ENCODE results near the gene STKLD1.
"Not testable (repeated sequence)": the region's sequence is repeated elsewhere in the genome, so short reads cannot be mapped to it uniquely, and the experiment has no call there.

Gene STKLD1

GRCh38 chr9:133332381-133332730 is 43.8 kb upstream of the STKLD1 start:
- no peak overlapping the region for H3K4me3 ChIP-seq (ENCODE audit: low read depth, low read length)
- no peak for TF ChIP-seq CTCF (IDR thresholded peaks at IDR 0.05; ENCODE audit: insufficient read depth, low read depth, low read length, missing control alignments)
- DNase-seq (ENCODE audit: low read depth), result no peak

- DNase-seq (ENCODE audit: low read depth), result no peak
- H3K4me3 ChIP-seq (ENCODE audit: low read depth, low read length), result no peak overlapping the region
- TF ChIP-seq CTCF (IDR thresholded peaks at IDR 0.05; ENCODE audit: insufficient read depth, low read depth, low read length, missing control alignments), result no peak
Measured at GRCh38 chr9:133333011-133333410, 43.2 kb upstream of the STKLD1 start.

- H3K4me3 ChIP-seq (ENCODE audit: low read depth, low read length), result no peak overlapping the region
- TF ChIP-seq CTCF (IDR thresholded peaks at IDR 0.05; ENCODE audit: insufficient read depth, low read depth, low read length, missing control alignments), result no peak
- DNase-seq (ENCODE audit: low read depth), result no peak
Measured at GRCh38 chr9:133333566-133333965, 42.6 kb upstream of the STKLD1 start.

GRCh38 chr9:133334161-133334560 is 42.0 kb upstream of the STKLD1 start:
- H3K4me3 ChIP-seq (ENCODE audit: low read depth, low read length), result no peak overlapping the region
- no peak for TF ChIP-seq CTCF (IDR thresholded peaks at IDR 0.05; ENCODE audit: insufficient read depth, low read depth, low read length, missing control alignments)
- no peak for DNase-seq (ENCODE audit: low read depth)

- not testable (repeated sequence) for DNase-seq (ENCODE audit: low read depth)
Measured at GRCh38 chr9:133334888-133335287, 41.3 kb upstream of the STKLD1 start.

DNA sequence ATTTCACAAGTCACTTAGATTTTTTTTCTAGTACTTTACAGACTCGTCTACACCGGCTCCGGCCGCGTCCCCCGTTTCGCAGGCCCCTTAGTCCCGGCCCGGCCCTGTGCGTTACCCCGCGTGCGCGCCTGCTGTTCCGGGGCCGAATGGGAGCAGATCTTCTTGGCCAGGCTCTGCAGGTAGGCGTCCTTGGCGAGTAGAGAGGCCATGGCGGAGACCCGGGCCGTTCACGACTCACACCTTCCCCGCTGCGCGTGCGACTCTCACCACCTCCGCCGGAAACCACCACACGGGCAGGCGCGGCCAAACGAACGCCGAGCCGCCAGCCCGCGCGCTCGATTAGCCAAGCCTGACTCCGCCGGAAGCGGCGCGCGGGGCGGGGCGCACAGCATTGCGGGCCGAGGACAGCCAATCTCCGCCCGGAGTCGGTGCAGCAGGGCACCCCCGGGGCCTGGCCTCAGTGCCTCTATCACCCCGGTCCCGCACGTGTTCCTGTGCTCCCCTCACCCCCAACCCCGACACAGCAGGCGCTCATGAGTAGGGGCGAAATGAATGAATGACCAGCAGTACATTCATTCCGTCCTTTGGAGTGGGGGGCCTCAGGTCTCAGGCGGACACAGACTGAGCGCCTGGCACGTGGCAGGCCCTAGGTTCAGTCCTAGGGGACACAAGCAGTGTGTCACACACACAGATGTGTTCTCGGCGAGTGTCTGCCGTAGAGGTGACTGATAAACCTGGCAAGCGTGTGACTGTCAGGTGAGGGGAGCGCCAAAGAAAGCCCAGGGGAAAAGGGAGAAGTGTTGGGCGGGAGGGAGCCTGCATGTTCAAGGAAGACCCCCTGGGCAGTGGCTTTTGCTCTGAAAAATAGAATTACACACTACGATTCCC is 40.0 kb upstream of the STKLD1 start, which contains the start of gene SURF6:
Gene SURF6, minus strand, starts transcription at position 265 of the 888 bp plus-strand sequence. Its CDS starts 56 bp downstream, at position 209.
- H3K4me3 ChIP-seq (ENCODE audit: low read depth, low read length), result peak within 1 kb of the TSS; percentile 98
- DNase-seq (ENCODE audit: low read depth), result peak; percentile 97
- no peak for TF ChIP-seq CTCF (IDR thresholded peaks at IDR 0.05; ENCODE audit: insufficient read depth, low read depth, low read length, missing control alignments)

More at GRCh38 chr9:133334888-133335287, 41.3 kb upstream of the STKLD1 start:
- H3K4me3 ChIP-seq (ENCODE audit: low read depth, low read length), result peak overlapping the region; percentile 98

DNA sequence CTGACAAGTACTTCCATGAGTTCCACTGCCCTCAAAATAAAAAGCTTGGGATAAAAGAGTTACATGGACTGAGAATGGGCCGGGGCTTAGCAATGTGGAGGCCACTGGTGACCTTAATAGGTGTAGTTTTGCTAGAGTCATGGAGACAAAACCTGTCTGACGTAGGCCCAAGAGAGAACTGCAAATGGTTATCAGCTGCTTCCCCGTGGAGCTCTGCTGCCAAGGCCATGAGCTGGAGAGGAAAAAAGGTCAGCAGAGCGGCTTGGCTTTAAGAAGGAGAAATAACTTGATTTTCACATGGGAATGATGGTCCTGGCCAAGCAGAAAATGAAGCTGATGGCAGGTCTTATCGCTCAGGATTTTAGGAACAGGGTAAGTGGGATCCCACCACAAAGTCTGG is 36.5 kb upstream of the STKLD1 start:
- no peak overlapping the region for H3K4me3 ChIP-seq (ENCODE audit: low read depth, low read length)
- DNase-seq (ENCODE audit: low read depth), result no peak
- no peak for TF ChIP-seq CTCF (IDR thresholded peaks at IDR 0.05; ENCODE audit: insufficient read depth, low read depth, low read length, missing control alignments)
